Naive thymus-derived CD8-positive, alpha-beta T cell (primary cell): Measurements from ENCODE around the gene CHP2. TPM values are rescaled to one million over a fixed set of nuclear protein-coding genes. Genes with fewer than 3 reads are reported as not detected.
"Not testable (repeated sequence)": the region's sequence is repeated elsewhere in the genome, so short reads cannot be mapped to it uniquely, and the experiment has no call there.

Experiments
- ATAC-seq, 2 donors: fragments of 150-1000 bp; cut with Tn5 transposase in 1 of 2; sonication (Bioruptor Pico), chemical (Tn5 transposase) in 1 of 2; 1 replicate in 1 of 2; 2 replicates in 1 of 2; pipeline ENCODE4 v1.10.0; 2021; ENCODE audit warnings: mild to moderate bottlenecking in 2 of 2, moderate library complexity in 2 of 2
- POLR2A ChIA-PET: fragments of 350-600 bp; sonication (Branson Sonifier 250); formaldehyde crosslinking; loops from one replicate; lab custom pipeline; 2021; ENCODE audit warnings: antibody characterized with exemption; lab: Charles Lee
- DNase-seq, 10 donors: peaks; one replicate each; pipeline versions ENCODE4 v3.0.0 to v3.0.0-alpha.2; 2020 to 2022
- H3K27ac Mint-ChIP-seq, 10 donors: one replicate each; pipeline ENCODE4 v1.8.0; 2020 to 2022; ENCODE audit warnings: mild to moderate bottlenecking in 10 of 10, mixed read lengths in 10 of 10, moderate library complexity in 4 of 10, inconsistent platforms in 1 of 10
- H3K27me3 Mint-ChIP-seq, 5 donors: one replicate each; pipeline ENCODE4 v1.8.0; 2021 to 2022; ENCODE audit warnings: mixed read lengths in 5 of 5
- H3K36me3 Mint-ChIP-seq, 3 donors: one replicate each; pipeline ENCODE4 v1.8.0; 2020 to 2022; ENCODE audit warnings: mixed read lengths in 3 of 3, mild to moderate bottlenecking in 2 of 3, inconsistent platforms in 1 of 3
- H3K4me1 Mint-ChIP-seq, 4 donors: one replicate each; pipeline ENCODE4 v1.8.0; 2021 to 2022; ENCODE audit warnings: mixed read lengths in 4 of 4
- H3K4me3 Mint-ChIP-seq, 10 donors: one replicate each; pipeline ENCODE4 v1.8.0; 2020 to 2022; ENCODE audit warnings: mild to moderate bottlenecking in 10 of 10, mixed read lengths in 10 of 10, moderate library complexity in 6 of 10, inconsistent platforms in 1 of 10
- H3K9me3 Mint-ChIP-seq, 9 donors: one replicate each; pipeline ENCODE4 v1.8.0; 2020 to 2022; ENCODE audit warnings: mixed read lengths in 9 of 9, mild to moderate bottlenecking in 3 of 9, inconsistent platforms in 1 of 9, moderate library complexity in 1 of 9
- polyA plus RNA-seq, 3 donors: library from polyadenylated mRNA; unstranded; fragments of 300-500 nt; fragmentation: Illumina TruSeq; gene quantifications; one replicate each; pipeline ENCODE4 v1.2.3, GENCODE V29; 2021
- total RNA-seq, 8 experiments: library from RNA in 2 of 8; stranded (reverse) in 2 of 8; gene quantifications; one replicate each; pipeline ENCODE4 v1.2.3 and lab custom pipeline; 2021 to 2026

CHP2 gene
- total RNA-seq (not detected), polyA plus RNA-seq (not detected), total RNA-seq (lab: John Stamatoyannopoulos, UW) (0 reads per million in 6 experiments)

DNA sequence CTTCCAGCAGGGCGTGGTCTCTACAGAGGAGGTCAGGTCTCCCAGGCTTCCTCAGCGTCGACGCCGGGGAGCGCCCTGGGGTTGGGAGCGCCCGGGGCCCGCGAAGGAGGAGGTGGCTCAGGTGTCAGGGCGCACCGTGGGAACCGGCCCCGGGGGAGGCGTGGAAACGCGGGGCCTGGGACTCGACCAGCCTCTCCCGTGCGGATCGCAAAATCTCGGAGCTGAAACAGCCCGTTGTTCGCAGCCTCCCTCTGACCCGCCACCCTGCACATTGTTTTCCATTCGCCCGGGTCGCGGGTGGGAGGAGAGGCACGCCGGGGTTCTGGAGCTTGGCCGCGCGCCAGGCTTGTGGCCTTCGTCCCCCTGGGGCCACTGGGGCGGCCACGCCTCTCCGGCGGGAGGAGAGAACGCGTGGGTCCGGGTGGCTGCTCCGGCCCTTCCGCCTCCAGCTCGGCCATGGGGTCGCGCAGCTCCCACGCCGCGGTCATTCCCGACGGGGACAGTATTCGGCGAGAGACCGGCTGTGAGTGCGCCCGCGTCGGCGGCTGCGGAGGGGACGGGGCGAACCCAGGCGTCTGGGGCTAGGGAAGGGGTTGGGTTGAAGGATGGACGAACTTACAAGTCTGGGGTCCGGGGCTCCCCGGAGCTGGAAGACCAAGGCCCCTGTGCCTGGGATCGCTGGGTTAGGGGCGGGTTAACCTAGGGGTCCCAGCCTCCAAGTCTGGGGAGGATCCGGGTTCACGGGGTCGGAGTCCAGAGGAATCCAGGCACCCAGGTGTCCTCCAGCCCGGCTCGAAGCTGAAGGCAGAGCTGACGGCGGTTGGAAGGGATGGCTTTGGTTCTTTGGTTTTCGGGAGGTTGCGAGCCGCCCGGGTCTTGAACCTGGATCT lies at the start of gene CHP2:
Gene CHP2 (plus strand): TSS at position 433 of the 890 bp plus-strand sequence. CDS start 24 bp downstream, at position 457.
- peak within 1 kb of the TSS in 5 of 10 donors; percentile 9 to 45 (median 43) for H3K4me3 Mint-ChIP-seq
- H3K36me3 Mint-ChIP-seq, result peaks cover 0 to 4% (median 0%) of the 10 kb centered on the region in 3 donors

DNA sequence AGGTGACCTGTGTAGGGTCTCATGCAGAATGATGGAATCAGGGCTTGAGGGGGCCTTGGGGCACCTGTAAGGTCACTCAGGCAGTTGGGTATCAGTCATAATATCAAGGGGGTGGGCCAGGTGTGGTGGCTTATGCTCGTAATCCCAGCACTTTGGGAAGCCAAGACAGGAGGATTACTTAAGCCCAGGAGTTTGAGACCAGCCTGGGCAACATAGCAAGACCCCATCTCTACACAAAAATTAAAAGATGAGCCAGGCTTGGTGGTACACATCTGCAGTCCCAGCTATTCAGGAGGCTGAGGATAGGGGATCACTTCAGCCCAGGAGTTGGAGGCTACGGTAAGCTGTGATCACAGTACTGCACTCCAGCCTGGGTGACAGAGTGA lies 49.3 kb upstream of the CHP2 start:
- Mint-ChIP-seq H3K27ac (peak overlapping the region in 1 of 10 donors; percentile 24), H3K36me3 (peaks cover 0 to 26% (median 0%) of the 10 kb centered on the region in 3 donors), H3K9me3 (peaks cover 0 to 35% (median 13%) of the 10 kb centered on the region in 9 donors), H3K27me3 (peaks cover 10 to 44% (median 21%) of the 10 kb centered on the region in 5 donors), H3K4me1 (no peaks in the 10 kb centered on the region), H3K4me3 (no peak overlapping the region)
- DNase-seq, result no peak
- no peak for ATAC-seq
- POLR2A ChIA-PET, result no interaction called here

More for the DNA sequence above, at the start of gene CHP2:
- Mint-ChIP-seq H3K27ac (no peak within 1 kb of the TSS), H3K27me3 (peaks cover 25 to 51% (median 47%) of the 10 kb centered on the region in 5 donors), H3K9me3 (peaks cover 0 to 4% (median 0%) of the 10 kb centered on the region in 9 donors), H3K4me1 (peaks cover 0 to 12% (median 0%) of the 10 kb centered on the region in 4 donors)
- ATAC-seq (no peak), DNase-seq (no peak)
- POLR2A ChIA-PET, result no interaction called here

DNA sequence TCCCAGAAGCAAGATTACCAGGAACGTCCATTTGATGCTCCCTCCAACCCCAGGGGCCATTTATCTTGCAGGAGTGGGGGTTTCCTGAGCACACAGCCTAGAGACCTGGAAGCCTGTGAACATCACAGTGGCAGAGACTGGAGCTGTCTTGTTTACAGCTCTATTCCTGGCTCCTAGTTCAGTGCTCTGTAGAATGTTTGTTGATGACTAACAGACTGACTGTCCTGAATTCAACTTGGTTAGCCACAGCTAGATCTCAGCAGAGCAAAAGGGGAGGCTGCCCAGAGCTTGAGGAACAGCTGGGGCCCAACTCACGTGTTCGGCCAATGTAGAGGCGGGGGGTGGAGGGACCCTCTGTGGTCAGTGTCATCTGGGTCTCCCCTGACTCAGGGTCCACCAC lies 48.4 kb upstream of the CHP2 start:
- Mint-ChIP-seq H3K4me1 (no peaks in the 10 kb centered on the region), H3K27ac (no peak overlapping the region), H3K9me3 (peaks cover 0 to 35% (median 13%) of the 10 kb centered on the region in 9 donors), H3K27me3 (peaks cover 10 to 54% (median 30%) of the 10 kb centered on the region in 5 donors), H3K36me3 (peaks cover 0 to 26% (median 0%) of the 10 kb centered on the region in 3 donors), H3K4me3 (no peak overlapping the region)
- DNase-seq (no peak), ATAC-seq (no peak)
- POLR2A ChIA-PET, result no interaction called here

DNA sequence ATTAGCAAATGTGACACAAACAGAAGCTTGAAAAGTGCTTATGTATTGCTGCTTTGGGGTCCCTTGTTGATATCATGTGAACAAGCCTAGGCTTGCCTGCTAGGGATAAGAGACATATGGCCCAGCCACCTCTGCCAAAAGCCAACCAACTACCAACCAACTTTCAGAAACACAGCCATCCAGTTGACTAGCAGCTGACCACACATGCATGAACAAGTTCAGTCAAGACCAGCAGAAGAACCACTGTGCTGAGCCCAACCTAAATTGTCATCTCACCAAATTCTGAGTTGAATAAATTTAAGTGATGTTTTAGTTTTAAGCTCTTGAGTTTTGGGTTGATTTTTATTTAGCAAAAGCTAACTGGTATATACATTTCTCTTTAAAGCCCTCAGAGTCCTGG lies 45.3 kb upstream of the CHP2 start:
- Mint-ChIP-seq H3K27ac (no peak overlapping the region), H3K27me3 (peaks cover 12 to 56% (median 53%) of the 10 kb centered on the region in 5 donors), H3K36me3 (peaks cover 0 to 18% (median 3%) of the 10 kb centered on the region in 3 donors), H3K4me3 (no peak overlapping the region), H3K4me1 (peaks cover 0 to 4% (median 0%) of the 10 kb centered on the region in 4 donors), H3K9me3 (peaks cover 0 to 21% (median 5%) of the 10 kb centered on the region in 9 donors)
- DNase-seq (no peak), ATAC-seq (no peak)
- POLR2A ChIA-PET, result no interaction called here

DNA sequence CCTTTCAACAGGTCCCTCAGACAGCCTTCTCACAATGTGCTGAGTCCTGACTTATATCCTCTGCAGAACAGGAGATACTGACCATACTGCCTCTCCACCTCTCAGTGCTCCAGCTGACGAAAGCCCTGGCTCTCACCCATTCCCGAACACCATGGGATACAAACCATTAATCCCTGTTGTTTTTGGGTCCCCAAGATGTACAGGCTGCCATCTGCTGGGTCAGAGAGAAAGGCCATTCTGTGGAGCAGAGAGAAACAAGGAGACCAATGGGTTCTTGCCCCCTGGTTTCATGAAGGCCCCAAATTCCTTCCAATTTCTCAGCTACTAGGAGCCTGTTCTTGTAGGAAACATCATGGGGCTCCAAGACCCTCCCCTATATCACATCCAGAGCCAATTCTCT lies 44.8 kb upstream of the CHP2 start:
- Mint-ChIP-seq H3K4me1 (peaks cover 0 to 6% (median 0%) of the 10 kb centered on the region in 4 donors), H3K9me3 (peaks cover 0 to 21% (median 5%) of the 10 kb centered on the region in 9 donors), H3K4me3 (no peak overlapping the region), H3K27ac (no peak overlapping the region), H3K36me3 (peaks cover 0 to 18% (median 5%) of the 10 kb centered on the region in 3 donors), H3K27me3 (peaks cover 15 to 56% (median 55%) of the 10 kb centered on the region in 5 donors)
- POLR2A ChIA-PET, result no interaction called here
- DNase-seq (no peak), ATAC-seq (no peak)

DNA sequence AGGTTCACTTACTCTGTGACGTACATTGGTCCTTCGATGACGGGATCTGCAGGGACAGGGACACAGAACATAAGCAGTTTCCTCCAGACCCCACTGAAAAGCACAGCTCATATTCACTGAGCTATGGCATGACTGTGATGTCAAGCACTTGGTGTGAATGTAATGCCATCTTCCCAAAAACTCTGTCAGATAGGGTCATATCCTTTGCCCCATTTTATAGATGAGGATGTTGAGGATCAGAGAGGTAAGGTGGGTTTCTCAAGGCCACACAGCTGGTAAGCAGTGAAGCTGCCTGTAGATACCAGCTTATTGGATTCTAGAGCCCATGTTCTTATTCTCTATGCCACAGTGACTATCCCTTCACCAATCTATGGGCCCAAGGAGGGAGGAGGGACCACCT lies 44.3 kb upstream of the CHP2 start:
- no peak for DNase-seq
- ATAC-seq, result no peak

DNA sequence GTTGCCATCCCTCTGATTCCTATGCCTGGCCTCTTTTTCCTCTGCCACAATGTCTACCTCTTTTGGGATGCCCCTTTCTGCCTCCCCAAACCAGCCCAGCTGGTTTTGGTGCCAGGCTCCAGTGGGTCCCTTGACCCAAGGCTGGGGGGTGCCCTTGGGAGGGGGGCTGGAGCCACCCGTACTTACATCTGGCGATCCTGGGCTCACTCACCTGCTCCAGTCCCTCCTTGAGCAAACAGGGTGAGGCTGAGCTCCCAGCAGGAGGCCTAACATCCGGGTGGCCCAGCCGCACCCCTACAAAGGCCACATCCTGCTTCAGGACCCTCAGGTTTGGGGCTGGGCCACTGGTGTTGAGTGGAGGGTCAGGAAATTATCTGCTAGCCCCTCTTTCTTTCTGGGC lies 43.0 kb upstream of the CHP2 start:
- Mint-ChIP-seq H3K27me3 (peaks cover 14 to 55% (median 44%) of the 10 kb centered on the region in 5 donors), H3K4me3 (no peak overlapping the region), H3K36me3 (peaks cover 0 to 18% (median 5%) of the 10 kb centered on the region in 3 donors), H3K4me1 (peaks cover 0 to 6% (median 0%) of the 10 kb centered on the region in 4 donors), H3K27ac (no peak overlapping the region), H3K9me3 (peaks cover 0 to 21% (median 5%) of the 10 kb centered on the region in 9 donors)
- ATAC-seq (no peak), DNase-seq (no peak)
- POLR2A ChIA-PET, result no interaction called here

More for the DNA sequence above, 44.3 kb upstream of the CHP2 start:
- peaks cover 0 to 18% (median 5%) of the 10 kb centered on the region in 3 donors for H3K36me3 Mint-ChIP-seq
- no peak overlapping the region for H3K4me3 Mint-ChIP-seq
- H3K9me3 Mint-ChIP-seq, result peaks cover 0 to 21% (median 5%) of the 10 kb centered on the region in 9 donors
- POLR2A ChIA-PET, result no interaction called here
- peaks cover 12 to 57% (median 51%) of the 10 kb centered on the region in 5 donors for H3K27me3 Mint-ChIP-seq
- H3K4me1 Mint-ChIP-seq, result peaks cover 0 to 6% (median 0%) of the 10 kb centered on the region in 4 donors
- H3K27ac Mint-ChIP-seq, result no peak overlapping the region

DNA sequence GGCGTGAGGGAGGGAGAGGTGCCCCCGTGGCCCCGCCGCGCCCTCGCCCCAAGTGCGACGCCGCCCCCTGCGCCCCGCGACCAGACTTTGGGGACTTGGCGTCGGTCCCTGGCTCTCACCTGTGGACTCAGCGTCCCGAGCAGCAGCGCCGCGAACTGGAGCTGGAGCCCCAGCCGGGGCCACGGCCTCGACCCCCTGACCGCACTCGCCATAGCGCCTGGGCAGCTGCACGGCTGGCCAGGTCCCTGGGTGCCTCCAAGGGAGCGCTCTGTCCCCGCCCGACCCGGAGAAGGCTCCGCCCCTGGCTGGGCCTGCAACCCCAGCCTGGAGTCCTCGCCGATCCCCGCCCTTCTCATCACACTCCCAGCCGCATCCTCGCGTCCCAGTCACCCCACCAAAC lies 41.9 kb upstream of the CHP2 start, which contains the start of gene ERN2:
Gene ERN2 (minus strand): TSS at position 247 of the 400 bp plus-strand sequence. CDS start 35 bp downstream, at position 212.
- H3K27me3 Mint-ChIP-seq, result peaks cover 17 to 60% (median 48%) of the 10 kb centered on the region in 5 donors

DNA sequence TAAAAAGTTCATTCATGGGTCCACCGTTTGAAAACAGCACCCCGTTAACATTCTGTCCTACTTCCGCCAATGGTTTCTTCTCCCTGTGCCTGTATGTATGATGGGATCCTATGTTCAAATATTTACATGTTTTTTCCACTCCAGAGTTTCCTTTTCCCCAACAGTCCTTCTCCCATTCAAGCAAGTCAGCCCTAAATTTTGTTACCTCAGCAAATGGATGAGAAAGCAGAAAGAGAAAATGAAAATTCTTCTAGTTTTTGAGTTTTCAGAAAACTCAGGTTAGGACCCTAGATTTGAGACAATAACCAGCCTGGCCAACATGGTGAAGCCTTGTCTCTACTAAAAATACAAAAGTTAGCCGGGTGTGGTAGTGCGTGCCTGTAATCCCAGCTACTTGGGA lies 38.3 kb upstream of the CHP2 start:
- no peak for DNase-seq
- peaks cover 0 to 9% (median 0%) of the 10 kb centered on the region in 9 donors for H3K9me3 Mint-ChIP-seq
- H3K36me3 Mint-ChIP-seq, result peaks cover 0 to 5% (median 4%) of the 10 kb centered on the region in 3 donors
- H3K4me3 Mint-ChIP-seq, result no peak overlapping the region
- POLR2A ChIA-PET, result no interaction called here
- no peak for ATAC-seq
- H3K27ac Mint-ChIP-seq, result no peak overlapping the region
- H3K27me3 Mint-ChIP-seq, result peaks cover 22 to 56% (median 38%) of the 10 kb centered on the region in 5 donors
- H3K4me1 Mint-ChIP-seq, result peaks cover 0 to 6% (median 0%) of the 10 kb centered on the region in 4 donors

More for the DNA sequence above, 41.9 kb upstream of the CHP2 start, which contains the start of gene ERN2:
- Mint-ChIP-seq H3K4me3 (no peak within 1 kb of the TSS), H3K9me3 (peaks cover 0 to 21% (median 5%) of the 10 kb centered on the region in 9 donors), H3K27ac (no peak within 1 kb of the TSS), H3K36me3 (peaks cover 0 to 18% (median 5%) of the 10 kb centered on the region in 3 donors), H3K4me1 (peaks cover 0 to 6% (median 0%) of the 10 kb centered on the region in 4 donors)
- POLR2A ChIA-PET, result no interaction called here
- DNase-seq, result no peak
- no peak for ATAC-seq

DNA sequence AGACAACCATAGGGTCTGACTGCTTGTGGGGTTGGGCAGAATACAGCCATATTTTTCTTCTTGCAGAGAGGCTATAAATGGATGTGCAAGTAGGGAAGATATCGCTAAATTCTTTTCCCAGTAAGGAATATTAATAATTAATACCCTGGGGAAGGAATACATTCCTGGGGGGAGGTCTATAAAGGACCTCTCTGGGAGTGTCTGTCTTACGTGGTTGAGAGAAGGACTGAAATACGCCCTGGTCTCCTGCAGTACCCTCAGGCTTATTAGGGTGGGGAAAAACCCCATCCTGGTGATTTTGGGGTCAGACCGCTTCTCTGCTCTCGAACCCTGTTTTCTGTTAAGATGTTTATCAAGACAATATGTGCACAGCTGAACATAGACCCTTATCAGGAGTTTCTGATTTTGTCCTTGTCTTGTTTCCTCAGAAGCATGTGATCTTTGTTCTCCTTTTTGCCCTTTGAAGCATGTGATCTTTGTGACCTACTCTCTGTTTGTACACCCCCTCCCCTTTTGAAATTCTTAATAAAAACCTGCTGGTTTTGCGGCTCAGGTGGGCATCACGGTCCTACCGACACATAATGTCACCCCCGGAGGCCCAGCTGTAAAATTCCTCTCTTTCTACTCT lies 32.1 kb upstream of the CHP2 start:
- POLR2A ChIA-PET, DNase-seq, H3K27ac Mint-ChIP-seq, H3K4me1 Mint-ChIP-seq, H3K4me3 Mint-ChIP-seq, ATAC-seq: not testable (repeated sequence)
- Mint-ChIP-seq H3K36me3 (peaks cover 4 to 12% (median 4%) of the 10 kb centered on the region in 3 donors), H3K27me3 (peaks cover 14 to 28% (median 16%) of the 10 kb centered on the region in 5 donors), H3K9me3 (peaks cover 0 to 29% (median 10%) of the 10 kb centered on the region in 9 donors)

DNA sequence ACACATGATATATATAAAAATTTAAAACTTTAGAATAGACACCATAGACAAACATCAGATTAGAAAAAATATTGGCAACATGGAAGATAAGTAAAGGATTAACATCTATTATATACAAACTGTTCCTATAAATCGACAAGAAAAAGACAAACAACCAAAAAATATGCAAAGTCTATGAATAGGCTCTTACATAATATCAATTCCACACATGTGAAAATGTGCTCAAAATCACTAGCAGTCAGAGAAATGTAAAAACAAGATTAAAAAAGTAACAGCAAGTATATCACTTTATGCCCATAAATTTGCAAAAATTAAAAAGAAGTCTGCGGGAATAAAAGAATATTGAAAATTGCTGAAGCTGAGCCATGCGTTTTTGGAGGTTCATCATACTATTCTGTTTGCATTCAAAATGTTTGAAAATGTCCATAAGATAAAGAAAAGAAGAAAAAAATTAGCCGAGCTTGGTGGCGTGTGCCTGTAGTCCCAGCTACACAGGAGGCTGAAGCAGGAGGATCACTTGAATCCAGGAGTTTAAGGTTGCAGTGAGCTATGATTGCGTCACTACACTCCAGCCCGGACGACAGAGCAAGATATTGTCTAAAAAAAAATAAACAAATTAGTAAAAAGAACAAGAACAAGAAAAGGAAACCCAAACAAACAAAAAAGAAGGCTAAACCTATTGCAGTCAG lies 30.6 kb upstream of the CHP2 start:
- Mint-ChIP-seq H3K27me3 (peaks cover 13 to 28% (median 17%) of the 10 kb centered on the region in 5 donors), H3K4me1 (peaks cover 2 to 6% (median 4%) of the 10 kb centered on the region in 4 donors), H3K27ac (no peak overlapping the region), H3K9me3 (peaks cover 0 to 29% (median 10%) of the 10 kb centered on the region in 9 donors), H3K36me3 (peaks cover 4 to 12% (median 4%) of the 10 kb centered on the region in 3 donors), H3K4me3 (no peak overlapping the region)
- POLR2A ChIA-PET, result no interaction called here
- DNase-seq, result no peak
- ATAC-seq, result no peak

DNA sequence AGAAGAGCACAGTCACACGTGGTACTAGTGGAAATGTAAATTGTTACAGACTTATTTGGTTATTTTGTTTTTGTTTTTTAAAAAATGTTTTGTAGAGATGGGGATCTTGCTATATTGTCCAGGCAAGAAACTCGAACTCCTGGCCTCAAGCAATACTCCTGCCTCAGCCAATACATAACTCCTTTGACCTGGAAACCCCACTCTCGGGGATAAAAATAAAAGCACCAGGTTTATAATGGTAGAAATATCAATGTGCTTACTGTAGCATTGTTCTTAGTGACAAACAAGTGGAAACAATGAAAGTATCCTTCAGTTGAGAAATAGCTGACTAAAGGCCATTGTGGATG lies 30.1 kb upstream of the CHP2 start:
- DNase-seq (no peak), ATAC-seq (no peak)
- H3K9me3 Mint-ChIP-seq, result peaks cover 0 to 29% (median 10%) of the 10 kb centered on the region in 9 donors
- H3K4me3 Mint-ChIP-seq, result no peak overlapping the region
- POLR2A ChIA-PET, result no interaction called here
- H3K27ac Mint-ChIP-seq, result no peak overlapping the region
- peaks cover 2 to 6% (median 4%) of the 10 kb centered on the region in 4 donors for H3K4me1 Mint-ChIP-seq
- H3K36me3 Mint-ChIP-seq, result peaks cover 4 to 12% (median 4%) of the 10 kb centered on the region in 3 donors
- peaks cover 14 to 33% (median 22%) of the 10 kb centered on the region in 5 donors for H3K27me3 Mint-ChIP-seq
